Endometrial microvascular endothelial cells (primary cell): ENCODE results near the gene ORMDL3. TPM values are rescaled to one million over a fixed set of nuclear protein-coding genes. Genes with fewer than 3 reads are reported as not detected.
"Not testable (repeated sequence)": the region's sequence is repeated elsewhere in the genome, so short reads cannot be mapped to it uniquely, and the experiment has no call there.

Experiments used
- in situ Hi-C: cut with HindIII; loops from 2 replicates; pipeline ENCODE4 v1.10.0; 2017; ENCODE audit warnings: low sequenced_read_pairs, low pct_unique_long_range_greater_than_20kb; ENCODE audit errors: inconsistent ontology term
- total RNA-seq: library from RNA; depleted of rRNA; stranded (reverse); fragments of >200 nt; gene quantifications from one replicate; pipeline ENCODE4 v1.2.3, GENCODE V29; 2015; ENCODE audit errors: inconsistent ontology term

The ORMDL3 gene
- total RNA-seq, 1 donor from 2014 or later: 13.8 TPM

DNA sequence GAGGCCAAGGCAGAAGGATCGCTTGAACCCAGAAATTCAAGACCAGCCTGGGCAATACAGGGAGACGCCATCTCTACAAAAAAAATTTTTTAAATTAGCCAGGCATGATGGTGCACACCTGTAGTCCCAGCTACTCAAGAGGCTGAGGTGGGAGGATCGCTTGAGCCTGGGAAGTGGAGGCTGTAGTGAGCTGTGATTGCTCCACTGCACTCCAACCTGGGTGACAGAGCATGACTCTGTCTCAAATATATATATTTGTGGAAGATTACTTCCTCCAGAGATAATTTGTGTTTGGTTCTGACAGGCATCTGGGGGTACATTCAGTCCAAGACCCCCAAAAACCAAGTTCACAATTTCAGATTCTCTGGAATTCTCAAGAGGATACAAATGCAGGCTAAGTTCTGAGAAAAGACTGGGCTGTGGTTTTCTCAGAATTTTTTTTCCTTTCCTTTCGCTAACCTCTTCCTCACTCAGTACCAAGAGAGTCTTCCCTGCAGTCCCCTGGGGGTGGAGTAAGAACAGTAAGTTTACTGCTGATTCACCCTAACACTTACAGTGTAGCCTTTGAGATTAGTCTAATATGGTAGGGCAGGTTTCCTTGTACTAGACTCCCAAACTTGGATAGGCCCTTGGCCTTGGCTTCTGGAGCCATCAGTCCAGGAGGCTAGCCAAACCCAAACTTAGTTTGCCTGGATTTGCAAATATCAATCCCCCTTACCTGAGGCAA lies 24.1 kb downstream of the ORMDL3 start:
- in situ Hi-C loops: no loop called here

DNA sequence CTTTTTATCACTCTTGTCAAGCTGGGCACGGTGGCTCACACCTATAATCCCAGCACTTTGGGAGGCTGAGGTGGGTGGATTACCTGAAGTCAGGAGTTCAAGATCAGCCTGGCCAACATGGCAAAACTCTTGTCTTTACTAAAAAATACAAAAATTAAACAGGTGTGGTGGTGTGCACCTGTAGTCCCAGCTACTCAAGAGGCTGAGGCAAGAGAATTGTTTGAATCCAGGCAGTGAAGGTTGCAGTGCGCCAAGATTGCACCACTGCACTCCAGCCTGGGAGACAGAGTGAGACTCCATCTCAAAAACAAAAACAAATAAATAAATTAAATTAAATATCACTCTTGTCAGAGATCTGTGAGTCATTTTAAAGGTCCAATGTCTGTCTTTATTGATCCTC lies 25.4 kb downstream of the ORMDL3 start:
- in situ Hi-C loops: not testable (repeated sequence)

DNA sequence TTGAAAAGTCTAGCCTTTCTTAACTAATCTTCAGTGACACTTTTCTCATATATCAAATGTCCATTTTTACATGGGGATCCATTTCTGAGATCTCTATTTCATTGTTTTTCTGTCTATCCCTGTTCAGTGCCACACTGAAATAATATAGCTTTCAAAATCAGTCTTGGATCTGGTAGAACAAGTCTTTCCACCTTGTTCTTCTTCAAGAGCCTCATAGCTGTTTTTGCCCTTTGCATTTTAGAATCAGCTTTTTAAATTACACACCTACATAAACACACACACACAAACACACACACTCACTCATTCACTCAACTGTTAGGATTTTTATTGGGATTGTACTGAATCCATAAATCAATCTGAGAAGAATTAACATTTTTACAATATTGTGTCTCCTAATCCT lies 28.2 kb downstream of the ORMDL3 start:
- in situ Hi-C loops: no loop called here

DNA sequence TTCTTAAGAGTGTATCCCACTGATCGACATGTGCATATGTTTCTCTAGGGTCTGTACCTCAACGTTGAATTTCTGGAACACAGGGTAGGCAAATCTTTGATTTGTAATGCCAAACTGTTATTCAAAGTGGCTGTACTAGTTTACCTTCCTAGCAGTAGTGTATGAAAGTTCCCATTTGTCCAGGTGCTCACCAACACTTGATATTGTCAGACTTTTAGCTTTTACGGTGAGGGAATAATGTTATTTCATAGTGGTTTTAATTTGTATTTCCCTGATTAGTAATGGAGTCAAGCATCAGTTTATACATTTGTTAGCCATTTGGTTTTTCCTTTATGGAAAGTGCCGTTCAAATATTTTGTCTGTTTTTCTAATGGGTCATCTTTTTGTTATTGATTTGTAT lies 29.3 kb downstream of the ORMDL3 start:
- in situ Hi-C loops: no loop called here

DNA sequence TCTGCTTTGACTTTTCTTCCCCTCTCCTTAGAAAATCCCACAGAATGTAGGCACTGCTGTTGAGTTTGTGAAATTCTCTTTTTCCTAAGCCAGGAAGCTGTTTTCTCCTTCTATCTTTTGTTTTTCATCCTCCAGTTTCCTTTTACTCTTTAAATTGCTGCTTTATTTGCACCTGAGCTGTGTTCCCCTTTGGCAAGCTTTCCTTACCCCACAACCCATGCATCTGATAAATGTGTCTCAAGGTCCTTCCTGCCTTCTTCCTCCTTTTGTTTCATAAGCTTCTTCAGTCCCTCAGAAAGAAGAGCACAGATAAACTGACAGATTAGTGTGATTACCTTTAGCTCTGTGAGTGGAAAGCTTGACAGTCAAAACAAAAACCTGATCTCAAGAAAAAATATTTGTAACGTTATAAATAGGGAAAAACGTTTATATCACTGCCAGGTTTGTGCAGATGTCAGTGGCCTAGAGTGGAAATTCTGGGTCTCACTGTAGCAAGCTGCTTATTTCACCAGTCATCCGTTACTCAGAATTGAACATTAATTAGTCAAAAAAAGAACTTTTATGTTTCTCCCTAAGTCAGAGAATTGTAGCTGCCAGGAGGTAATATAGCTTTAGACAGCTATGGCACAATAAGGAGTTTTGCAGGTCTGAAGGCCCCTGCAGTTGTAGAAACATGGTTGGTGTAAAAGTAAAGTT lies 32.6 kb downstream of the ORMDL3 start:
- in situ Hi-C loops: no loop called here

DNA sequence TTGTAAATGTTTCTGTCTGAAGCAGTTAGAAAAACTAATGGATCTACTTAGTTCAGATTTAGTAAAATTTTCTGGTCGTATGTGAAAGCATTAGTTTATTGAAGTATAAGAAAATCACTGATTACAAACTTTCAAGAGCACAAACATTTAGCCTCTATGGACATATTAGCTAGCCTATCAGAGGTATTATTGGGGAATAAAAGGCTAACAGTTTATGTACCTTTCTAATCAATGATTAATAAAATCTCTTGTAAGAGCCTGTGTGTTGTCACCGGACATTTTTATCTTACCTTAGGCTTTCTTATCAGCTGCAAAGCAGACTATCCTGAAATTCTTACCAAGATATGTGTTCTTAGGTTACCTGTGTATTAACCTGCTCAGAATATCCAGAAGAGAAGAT lies 38.2 kb downstream of the ORMDL3 start:
- in situ Hi-C loops: no loop called here

DNA sequence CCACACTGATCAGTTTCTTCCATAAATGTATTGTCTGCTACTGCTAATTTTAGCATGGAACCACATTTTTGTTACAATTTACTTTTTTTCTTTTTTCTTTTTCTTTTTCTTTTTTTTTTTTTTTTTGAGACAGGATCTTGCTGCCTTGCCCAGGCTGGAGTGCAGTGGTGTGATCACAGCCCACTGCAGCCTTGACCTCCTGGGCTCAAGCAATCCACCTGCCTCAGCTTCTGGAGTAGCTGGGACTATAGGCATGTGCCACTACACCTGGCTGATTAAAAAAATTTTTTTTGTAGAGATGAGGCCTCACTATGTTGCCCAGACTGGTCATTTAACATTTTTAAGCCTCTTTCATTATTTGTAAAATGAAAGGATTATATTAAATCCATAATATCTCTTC lies 40.3 kb downstream of the ORMDL3 start:
- in situ Hi-C loops: no loop called here

DNA sequence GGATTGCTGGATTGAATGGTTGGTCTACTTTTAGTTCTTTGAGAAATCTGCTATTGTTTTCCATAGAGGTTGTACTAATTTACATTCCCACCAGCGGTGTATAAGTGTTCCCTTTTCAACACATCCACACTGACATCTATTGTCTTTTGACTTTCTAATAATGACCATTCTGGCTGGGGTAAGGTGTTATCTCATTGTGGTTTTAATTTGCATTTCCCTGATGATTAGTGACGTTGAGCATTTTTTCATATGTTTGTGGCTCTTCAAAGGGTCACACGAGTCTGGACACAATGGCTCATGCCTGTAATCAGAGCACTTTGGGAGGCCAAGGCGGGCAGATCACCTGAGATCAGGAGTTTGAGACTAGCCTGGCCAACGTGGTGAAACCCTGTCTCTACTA lies 41.3 kb downstream of the ORMDL3 start:
- in situ Hi-C loops: not testable (repeated sequence)

DNA sequence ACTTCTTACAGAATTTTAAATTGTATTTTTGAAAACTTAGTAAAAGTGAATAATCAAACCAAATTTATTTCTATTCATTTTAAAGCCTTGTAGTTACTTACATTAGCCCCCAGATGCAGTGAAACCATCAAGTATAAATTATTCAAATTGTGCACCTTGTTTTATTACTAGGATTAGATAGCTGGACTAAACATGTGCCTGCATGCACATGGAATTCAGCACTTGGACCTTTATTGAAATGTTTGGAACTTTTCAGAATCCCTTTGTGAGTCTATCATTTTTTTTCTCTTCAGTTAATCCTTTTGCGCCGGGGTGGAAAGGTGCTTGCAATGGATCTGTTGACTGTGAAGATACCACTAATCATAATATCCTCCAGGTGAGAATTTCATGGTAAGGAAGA lies 54.6 kb downstream of the ORMDL3 start:
- in situ Hi-C loops: no loop called here

DNA sequence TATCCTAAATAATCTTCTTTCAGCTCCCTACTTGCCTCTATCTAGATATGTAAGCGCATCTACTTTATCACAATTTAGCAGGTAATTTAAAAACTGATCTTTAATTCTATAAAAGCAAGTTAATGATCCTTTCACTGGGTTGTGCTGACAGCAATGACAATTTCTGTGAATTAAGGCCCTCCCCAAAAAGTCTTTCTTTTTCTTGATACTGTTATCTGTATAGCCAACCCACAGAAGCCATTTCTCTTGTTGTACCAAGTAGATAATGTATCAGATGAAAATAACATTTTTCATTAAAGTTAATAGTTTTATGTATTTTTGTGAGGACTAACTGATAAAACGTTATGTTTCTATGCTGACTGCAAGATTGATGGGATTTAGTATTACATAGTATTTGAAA lies 55.6 kb downstream of the ORMDL3 start:
- in situ Hi-C loops: no loop called here

Other genes starting within 250 kb of the ORMDL3 start
- gene PGAP3, start 239.5 kb downstream of the ORMDL3 start, total RNA-seq: 7.4 TPM
- gene ERBB2, start 227.5 kb downstream of the ORMDL3 start, total RNA-seq: 35.4 TPM
- 80.7 TPM for gene MIEN1, start 197.1 kb downstream of the ORMDL3 start, total RNA-seq
- not detected for gene GRB7, start 189.7 kb downstream of the ORMDL3 start, total RNA-seq
- not detected for gene IKZF3, start 63.3 kb downstream of the ORMDL3 start, total RNA-seq
- gene ZPBP2, start 59.4 kb downstream of the ORMDL3 start, total RNA-seq: not detected
- gene GSDMB, start 9.0 kb downstream of the ORMDL3 start, total RNA-seq: 0.19 TPM
- not detected for gene LRRC3C, start 131 bp upstream of the ORMDL3 start, total RNA-seq
- gene GSDMA, start 35.4 kb upstream of the ORMDL3 start, total RNA-seq: not detected
- 212 TPM for gene PSMD3, start 53.2 kb upstream of the ORMDL3 start, total RNA-seq
- 25.4 TPM for gene CSF3, start 87.8 kb upstream of the ORMDL3 start, total RNA-seq
- gene MED24, start 126.8 kb upstream of the ORMDL3 start, total RNA-seq: 135 TPM
- gene THRA, start 135.4 kb upstream of the ORMDL3 start, total RNA-seq: 17.8 TPM
- 2.2 TPM for gene NR1D1, start 173.0 kb upstream of the ORMDL3 start, total RNA-seq
- gene MSL1, start 194.4 kb upstream of the ORMDL3 start, total RNA-seq: 78.9 TPM
- 48.9 TPM for gene CASC3, start 212.9 kb upstream of the ORMDL3 start, total RNA-seq
- gene RAPGEFL1, start 249.9 kb upstream of the ORMDL3 start, total RNA-seq: 2.6 TPM